CD14-positive monocyte (primary cell): ENCODE results near the gene ANTXR1. TPM values are rescaled to one million over a fixed set of nuclear protein-coding genes. Genes with fewer than 3 reads are reported as not detected.
"Not testable (repeated sequence)": the region's sequence is repeated elsewhere in the genome, so short reads cannot be mapped to it uniquely, and the experiment has no call there.

Experiments
- DNase-seq, 3 donors: peaks; one replicate each; pipeline ENCODE4 v3.0.0-alpha.2; 2011 to 2022
- H2AFZ ChIP-seq: 2 replicates; pipeline ENCODE4 v1.6.0; 2012; ENCODE audit warnings: mild to moderate bottlenecking, low read depth, low read length, inconsistent platforms; ENCODE audit not compliant: insufficient read depth, poor library complexity, severe bottlenecking
- H3K27ac ChIP-seq, 2 donors: 1 replicate in 1 of 2; 2 replicates in 1 of 2; pipeline ENCODE4 v1.5.1; 2012 to 2013; ENCODE audit warnings: low read length in 2 of 2, control low read depth in 1 of 2, inconsistent platforms in 1 of 2, low read depth in 1 of 2, mild to moderate bottlenecking in 1 of 2
- H3K27me3 ChIP-seq, 2 donors: one replicate each; pipeline versions ENCODE4 v1.6.0 to v1.6.1; 2011 to 2013; ENCODE audit warnings: low read length in 2 of 2; ENCODE audit not compliant: control insufficient read depth in 2 of 2, insufficient read depth in 2 of 2
- H3K36me3 ChIP-seq, 2 donors: replicated peaks in 1 of 2; 1 replicate in 1 of 2; 2 replicates in 1 of 2; pipeline versions ENCODE4 v1.5.1 to v1.6.1; 2012 to 2013; ENCODE audit warnings: low read length in 2 of 2, control low read depth in 1 of 2, inconsistent platforms in 1 of 2, mild to moderate bottlenecking in 1 of 2; ENCODE audit not compliant: insufficient read depth in 2 of 2, control insufficient read depth in 1 of 2
- H3K4me1 ChIP-seq, 2 donors: 1 replicate in 1 of 2; 2 replicates in 1 of 2; pipeline versions ENCODE4 v1.5.1 to v1.6.1; 2012 to 2013; ENCODE audit warnings: low read length in 2 of 2, control low read depth in 1 of 2, inconsistent platforms in 1 of 2, mild to moderate bottlenecking in 1 of 2, moderate library complexity in 1 of 2; ENCODE audit not compliant: insufficient read depth in 2 of 2, control insufficient read depth in 1 of 2
- H3K4me2 ChIP-seq: replicated peaks from 2 replicates; pipeline ENCODE3; 2012; ENCODE audit warnings: low read length, moderate library complexity, mild to moderate bottlenecking; ENCODE audit not compliant: poor library complexity, severe bottlenecking; ENCODE audit errors: extremely low read depth
- H3K4me3 ChIP-seq, 3 experiments: fragments of 200-600 bp in 1 of 3; sonication (generic) in 1 of 3; replicated peaks in 1 of 3; 1 replicate in 2 of 3; 2 replicates in 1 of 3; pipeline ENCODE4 v1.5.1; 2011 to 2013; ENCODE audit warnings: low read length in 3 of 3, mild to moderate bottlenecking in 3 of 3, control low read depth in 2 of 3, low read depth in 2 of 3, inconsistent platforms in 1 of 3, moderate library complexity in 1 of 3
- H3K79me2 ChIP-seq: 2 replicates; pipeline ENCODE4 v1.6.0; 2012; ENCODE audit warnings: mild to moderate bottlenecking, control low read depth, inconsistent platforms, low read length, moderate library complexity; ENCODE audit not compliant: insufficient read depth
- H3K9ac ChIP-seq: 2 replicates; pipeline ENCODE4 v1.6.0; 2017; ENCODE audit warnings: low read length, mild to moderate bottlenecking; ENCODE audit not compliant: insufficient read depth, poor library complexity, severe bottlenecking
- H3K9me3 ChIP-seq, 2 donors: replicated peaks in 1 of 2; 1 replicate in 1 of 2; 2 replicates in 1 of 2; pipeline versions ENCODE4 v1.5.1 to v1.6.1; 2012 to 2013; ENCODE audit warnings: low read length in 2 of 2, control low read depth in 1 of 2; ENCODE audit not compliant: control insufficient read depth in 1 of 2, insufficient read depth in 1 of 2
- H4K20me1 ChIP-seq: 2 replicates; pipeline ENCODE4 v1.6.0; 2012; ENCODE audit warnings: mild to moderate bottlenecking, low read length, control low read depth, moderate library complexity; ENCODE audit not compliant: insufficient read depth
- H3K27ac Mint-ChIP-seq, 7 donors: one replicate each; pipeline ENCODE4 v1.8.0; 2020; ENCODE audit warnings: mild to moderate bottlenecking in 7 of 7, mixed read lengths in 7 of 7, moderate library complexity in 6 of 7, inconsistent platforms in 2 of 7
- H3K27me3 Mint-ChIP-seq, 3 donors: one replicate each; pipeline ENCODE4 v1.8.0; 2021 to 2022; ENCODE audit warnings: low read depth in 3 of 3, mild to moderate bottlenecking in 3 of 3, mixed read lengths in 3 of 3, moderate library complexity in 3 of 3, inconsistent platforms in 1 of 3
- H3K36me3 Mint-ChIP-seq, 2 donors: one replicate each; pipeline ENCODE4 v1.8.0; 2020; ENCODE audit warnings: mixed read lengths in 2 of 2, inconsistent platforms in 1 of 2, mild to moderate bottlenecking in 1 of 2
- H3K4me1 Mint-ChIP-seq: one replicate; pipeline ENCODE4 v1.8.0; 2020; ENCODE audit warnings: mild to moderate bottlenecking, mixed read lengths
- H3K4me3 Mint-ChIP-seq, 2 donors: one replicate each; pipeline ENCODE4 v1.8.0; 2020; ENCODE audit warnings: mild to moderate bottlenecking in 2 of 2, mixed read lengths in 2 of 2, moderate library complexity in 1 of 2
- H3K9me3 Mint-ChIP-seq, 7 donors: one replicate each; pipeline ENCODE4 v1.8.0; 2020 to 2022; ENCODE audit warnings: mixed read lengths in 7 of 7, mild to moderate bottlenecking in 6 of 7, moderate library complexity in 6 of 7, inconsistent platforms in 2 of 7
- CTCF ChIP-seq: fragments of 200-600 bp; IDR thresholded peaks from one replicate; pipeline ENCODE4 v1.8.0; 2022; ENCODE audit warnings: antibody characterized with exemption, mild to moderate bottlenecking
- WGBS: methylation state at CpG from one replicate; pipeline ENCODE4 v1.1.5; 2013; ENCODE audit warnings: missing lambda C conversion rate; ENCODE audit not compliant: insufficient coverage; 5-methylcytosine and 5-hydroxymethylcytosine counted together
- intact Hi-C, 2 donors: fragments of 100-400 bp; cut with micrococcal nuclease; formaldehyde crosslinking; loops; one replicate each; pipeline versions ENCODE4 v1.15.0 to v1.15.1; 2023
- polyA plus RNA-seq, 3 donors: library from polyadenylated mRNA; depleted of rRNA in 1 of 3; unstranded in 2 of 3; stranded (reverse) in 1 of 3; fragments of 300-500 nt in 2 of 3; fragments of >200 nt in 1 of 3; fragmentation: Illumina TruSeq in 2 of 3; gene quantifications; 1 replicate in 2 of 3; 2 replicates in 1 of 3; pipeline ENCODE4 v1.2.3, GENCODE V29; 2012 to 2021

Gene ANTXR1
- polyA plus RNA-seq, 3 donors, result not detected

- Histone ChIP-seq H3K4me1 (no peaks in the 10 kb centered on the region), H3K27ac (no peak overlapping the region), H3K36me3 (no peaks in the 10 kb centered on the region), H3K79me2 (no peaks in the 10 kb centered on the region), H3K9ac (no peak overlapping the region), H4K20me1 (no peaks in the 10 kb centered on the region), H3K4me2 (no peak overlapping the region), H3K27me3 (no peaks in the 10 kb centered on the region), H3K4me3 (no peak overlapping the region), H2AFZ (no peak overlapping the region), H3K9me3 (no peaks in the 10 kb centered on the region)
- Mint-ChIP-seq H3K4me3 (no peak overlapping the region), H3K4me1 (no peaks in the 10 kb centered on the region), H3K27me3 (peaks cover 0 to 7% (median 6%) of the 10 kb centered on the region in 3 donors), H3K9me3 (peaks cover 1 to 17% (median 5%) of the 10 kb centered on the region in 7 donors), H3K27ac (no peak overlapping the region), H3K36me3 (no peaks in the 10 kb centered on the region)
- TF ChIP-seq CTCF, result no peak
- no peak for DNase-seq
- 93% methylated on average over 4 of the region's 8 CpGs for WGBS
- intact Hi-C loops, result no loop called here
These were observed 240.8 kb downstream of the ANTXR1 start for GRCh38 chr2:69253611-69254301.

- H3K4me3 ChIP-seq, result no peak overlapping the region
- WGBS, result 100% methylated on average over 3 of the region's 3 CpGs
- H3K4me1 Mint-ChIP-seq, result no peaks in the 10 kb centered on the region
These were observed 242.8 kb downstream of the ANTXR1 start for GRCh38 chr2:69255760-69256159.

GRCh38 chr2:69259994-69260591 is 247.1 kb downstream of the ANTXR1 start:
- DNase-seq, H3K79me2 ChIP-seq, H4K20me1 ChIP-seq, H3K4me1 Mint-ChIP-seq, H3K4me1 ChIP-seq, H3K27ac ChIP-seq, H3K4me3 ChIP-seq, H3K4me3 Mint-ChIP-seq, H2AFZ ChIP-seq, H3K9ac ChIP-seq, H3K36me3 ChIP-seq, H3K27me3 ChIP-seq, H3K27ac Mint-ChIP-seq, H3K36me3 Mint-ChIP-seq, H3K4me2 ChIP-seq, H3K27me3 Mint-ChIP-seq: not testable (repeated sequence)
- peaks cover 31 to 61% (median 40%) of the 10 kb centered on the region in 7 donors for H3K9me3 Mint-ChIP-seq
- WGBS, result 87% methylated on average over 6 of the region's 12 CpGs
- peaks cover 42 to 44% of the 10 kb centered on the region in 2 donors for H3K9me3 ChIP-seq
- intact Hi-C loops, result loop anchor here in 1 of 2 donors (2.0 kb wide), 1 partner anchor 37 kb away; no protein-coding TSS in a partner anchor

More at GRCh38 chr2:69255760-69256159, 242.8 kb downstream of the ANTXR1 start:
- no peak for TF ChIP-seq CTCF
- Mint-ChIP-seq H3K36me3 (no peaks in the 10 kb centered on the region), H3K27me3 (peaks cover 0 to 10% (median 6%) of the 10 kb centered on the region in 3 donors), H3K9me3 (peaks cover 18 to 34% (median 23%) of the 10 kb centered on the region in 7 donors), H3K4me3 (no peak overlapping the region), H3K27ac (no peak overlapping the region)
- H3K27me3 ChIP-seq, result no peaks in the 10 kb centered on the region
- no peaks in the 10 kb centered on the region for H3K36me3 ChIP-seq
- no peak overlapping the region for H2AFZ ChIP-seq
- no peak overlapping the region for H3K4me2 ChIP-seq
- peaks cover 15 to 16% of the 10 kb centered on the region in 2 donors for H3K9me3 ChIP-seq
- H4K20me1 ChIP-seq, result no peaks in the 10 kb centered on the region
- intact Hi-C loops, result no loop called here
- H3K79me2 ChIP-seq, result no peaks in the 10 kb centered on the region
- no peak for DNase-seq
- no peaks in the 10 kb centered on the region for H3K4me1 ChIP-seq
- H3K9ac ChIP-seq, result no peak overlapping the region
- H3K27ac ChIP-seq, result no peak overlapping the region
